Keratinocyte (primary cell): ENCODE data around the gene LRRC17. TPM values are rescaled to one million over a fixed set of nuclear protein-coding genes. Genes with fewer than 3 reads are reported as not detected.

Experiments
- DNase-seq: peaks from one replicate; pipeline ENCODE4 v3.0.0-alpha.2; 2011; ENCODE audit warnings: low read depth, missing footprints, low spot score
- FAIRE-seq: peaks from 2 replicates; lab custom pipeline; 2011; peaks lifted over from hg19 to GRCh38; lab: Jason Lieb, UNC
- H2AFZ ChIP-seq: 2 replicates; pipeline ENCODE4 v1.6.0; 2012; ENCODE audit warnings: low read length, control low read depth, inconsistent platforms; ENCODE audit not compliant: control insufficient read depth
- H3K27ac ChIP-seq: 2 replicates; pipeline ENCODE4 v1.5.1; 2011; ENCODE audit warnings: low read length; ENCODE audit not compliant: control insufficient read depth, insufficient read depth
- H3K27me3 ChIP-seq: 3 replicates; pipeline ENCODE4 v1.6.0; 2011; ENCODE audit warnings: low read length; ENCODE audit not compliant: control insufficient read depth, insufficient read depth; ENCODE audit errors: extremely low read depth
- H3K36me3 ChIP-seq, 2 experiments: 2 replicates in 1 of 2; 3 replicates in 1 of 2; pipeline ENCODE4 v1.5.1; 2011; ENCODE audit warnings: low read length in 2 of 2, mild to moderate bottlenecking in 1 of 2; ENCODE audit not compliant: control insufficient read depth in 2 of 2, insufficient read depth in 2 of 2; ENCODE audit errors: extremely low read depth in 1 of 2
- H3K4me1 ChIP-seq: 3 replicates; pipeline ENCODE4 v1.5.1; 2011; ENCODE audit warnings: low read length; ENCODE audit not compliant: control insufficient read depth, insufficient read depth; ENCODE audit errors: extremely low read depth
- H3K4me2 ChIP-seq: 3 replicates; pipeline ENCODE4 v1.6.0; 2011; ENCODE audit warnings: low read depth, low read length; ENCODE audit not compliant: control insufficient read depth, insufficient read depth; ENCODE audit errors: extremely low read depth
- H3K4me3 ChIP-seq, 3 experiments: fragments of 200-600 bp in 1 of 3; sonication (generic) in 1 of 3; 2 replicates in 2 of 3; 3 replicates in 1 of 3; pipeline ENCODE4 v1.5.1; 2011 to 2016; ENCODE audit warnings: low read length in 3 of 3, mild to moderate bottlenecking in 3 of 3, control low read depth in 2 of 3, inconsistent platforms in 1 of 3, low read depth in 1 of 3, mixed read lengths in 1 of 3, mixed run types in 1 of 3, moderate library complexity in 1 of 3; ENCODE audit not compliant: control insufficient read depth in 2 of 3, insufficient read depth in 2 of 3; ENCODE audit errors: extremely low read depth in 1 of 3
- H3K79me2 ChIP-seq: 2 replicates; pipeline ENCODE4 v1.6.0; 2012; ENCODE audit warnings: low read length; ENCODE audit not compliant: control insufficient read depth, insufficient read depth
- H3K9ac ChIP-seq: 3 replicates; pipeline ENCODE4 v1.6.0; 2011; ENCODE audit warnings: low read length; ENCODE audit not compliant: control insufficient read depth, insufficient read depth; ENCODE audit errors: extremely low read depth
- H3K9me1 ChIP-seq: 3 replicates; pipeline ENCODE4 v1.6.0; 2011; ENCODE audit warnings: low read length; ENCODE audit not compliant: control insufficient read depth, insufficient read depth; ENCODE audit errors: extremely low read depth
- H3K9me3 ChIP-seq: 2 replicates; pipeline ENCODE4 v1.5.1; 2012; ENCODE audit warnings: low read depth, low read length; ENCODE audit not compliant: control insufficient read depth
- H4K20me1 ChIP-seq: 3 replicates; pipeline ENCODE4 v1.6.0; 2011; ENCODE audit warnings: low read length; ENCODE audit not compliant: control insufficient read depth, insufficient read depth; ENCODE audit errors: extremely low read depth
- CTCF ChIP-seq, 3 experiments: IDR thresholded peaks in 1 of 3; conservative IDR thresholded peaks in 1 of 3; optimal IDR thresholded peaks in 1 of 3; 2 replicates in 2 of 3; 3 replicates in 1 of 3; pipeline versions ENCODE3 to v1.5.1; 2011; ENCODE audit warnings: low read length in 3 of 3, mild to moderate bottlenecking in 3 of 3, moderate library complexity in 2 of 3, control low read depth in 1 of 3, inconsistent platforms in 1 of 3; ENCODE audit not compliant: insufficient read depth in 2 of 3; ENCODE audit errors: extremely low read depth in 1 of 3
- EZH2 ChIP-seq: IDR thresholded peaks from one replicate; pipeline ENCODE4 v1.6.1; 2012; ENCODE audit warnings: inconsistent platforms, mild to moderate bottlenecking, low read length, moderate library complexity
- dilution Hi-C: fragments of 300-500 bp; cut with MboI; formaldehyde crosslinking; loops from one replicate; pipeline ENCODE4 v1.7.0; 2020; ENCODE audit warnings: low sequenced_read_pairs; ENCODE audit not compliant: extremely low pct_ligation_motif_present
- polyA plus RNA-seq, 5 experiments: library from polyadenylated mRNA; depleted of rRNA in 3 of 5; stranded (reverse) in 3 of 5; stranded (forward) in 1 of 5; unstranded in 1 of 5; fragments of >200 nt; gene quantifications; 1 replicate in 1 of 5; 2 replicates in 3 of 5; 3 replicates in 1 of 5; pipeline versions ENCODE4 v1.2.1 to v1.2.3, GENCODE V29; 2011 to 2012; ENCODE audit warnings: missing spikeins in 2 of 5, low read depth in 1 of 5, low replicate concordance in 1 of 5

The LRRC17 gene
- polyA plus RNA-seq, 1 donor (not counting 4 experiments of a cell fraction or from before 2014, with no cell fraction given): 0.20 TPM

DNA sequence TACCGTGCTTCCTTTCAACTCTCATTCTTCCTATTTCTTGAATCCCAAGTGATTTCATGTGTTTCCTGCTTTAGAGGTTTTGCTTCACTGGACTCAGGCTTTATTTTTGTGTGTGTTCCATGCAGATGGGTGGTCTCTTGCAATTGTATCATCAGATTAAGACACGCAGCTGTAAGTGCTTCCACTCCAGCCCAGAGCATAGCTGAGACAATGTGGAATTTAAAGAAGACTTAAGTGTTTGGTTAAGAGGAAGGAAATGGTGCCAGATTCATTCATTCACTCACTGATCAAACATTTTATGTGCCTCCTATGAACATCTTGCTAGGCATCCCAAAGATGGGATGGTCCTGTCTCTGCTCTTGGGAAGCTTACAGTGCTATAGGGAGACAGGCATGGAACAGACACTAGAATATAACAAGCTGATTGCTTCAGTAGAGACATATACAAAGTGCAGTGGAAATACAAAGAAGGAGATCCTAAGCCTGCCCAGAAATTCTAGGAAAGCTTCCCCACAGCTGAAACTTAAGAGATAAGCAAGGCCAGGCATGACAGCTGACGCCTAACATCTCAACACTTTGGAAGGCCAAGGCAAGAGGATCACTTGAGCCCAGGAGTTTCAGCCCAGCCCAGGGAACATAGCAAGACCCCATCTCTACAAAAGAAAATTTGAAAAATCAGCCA lies 46.1 kb upstream of the LRRC17 start:
- no peak for TF ChIP-seq EZH2
- no peak for TF ChIP-seq CTCF (optimal IDR thresholded peaks at IDR 0.05 in 1 of 3, IDR thresholded peaks at IDR 0.05 in 1 of 3, conservative IDR thresholded peaks at IDR 0.05 in 1 of 3; ENCODE audit: extremely low read depth in 1 of 3, insufficient read depth in 2 of 3, low read length in 3 of 3)
- no peak overlapping the region for H2AFZ ChIP-seq
- dilution Hi-C loops: no loop called here
- H3K4me2 ChIP-seq: no peak overlapping the region
- H3K4me3 ChIP-seq: no peak overlapping the region
- no peaks in the 10 kb centered on the region for H3K9me1 ChIP-seq
- H3K27me3 ChIP-seq: no peaks in the 10 kb centered on the region
- DNase-seq: no peak
- H4K20me1 ChIP-seq: no peaks in the 10 kb centered on the region
- H3K27ac ChIP-seq: no peak overlapping the region
- no peaks in the 10 kb centered on the region for H3K79me2 ChIP-seq
- H3K9ac ChIP-seq: no peak overlapping the region
- H3K9me3 ChIP-seq: no peaks in the 10 kb centered on the region
- no peak for FAIRE-seq
- H3K36me3 ChIP-seq: no peaks in the 10 kb centered on the region
- H3K4me1 ChIP-seq: no peaks in the 10 kb centered on the region

DNA sequence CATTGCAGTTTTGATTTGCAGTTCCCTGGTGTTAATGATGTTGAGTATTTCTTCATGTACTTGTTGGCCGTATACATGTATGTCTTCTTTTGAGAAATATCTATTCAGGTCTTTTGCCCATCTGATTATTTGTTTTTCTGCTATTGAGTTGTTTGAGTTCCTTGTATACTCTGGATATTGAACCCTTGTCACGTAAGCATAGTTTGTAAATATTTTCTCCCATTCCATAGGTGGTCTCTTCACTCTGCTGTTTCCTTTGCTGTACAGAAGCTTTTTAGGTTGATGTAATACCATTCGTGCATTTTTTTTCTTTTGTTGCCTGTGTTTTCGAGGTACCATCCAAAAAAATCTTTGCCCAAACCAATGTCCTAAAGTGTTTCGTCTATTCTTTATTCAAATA lies 43.6 kb upstream of the LRRC17 start:
- H3K9me1 ChIP-seq: no peaks in the 10 kb centered on the region
- H3K79me2 ChIP-seq: no peaks in the 10 kb centered on the region
- peaks cover 23% of the 10 kb centered on the region for H3K4me1 ChIP-seq
- H3K4me2 ChIP-seq: no peak overlapping the region
- FAIRE-seq (no peak), DNase-seq (no peak)
- no peaks in the 10 kb centered on the region for H3K36me3 ChIP-seq
- no peaks in the 10 kb centered on the region for H3K27me3 ChIP-seq
- no peaks in the 10 kb centered on the region for H4K20me1 ChIP-seq
- H2AFZ ChIP-seq: no peak overlapping the region
- H3K9ac ChIP-seq: no peak overlapping the region
- dilution Hi-C loops: no loop called here
- no peak overlapping the region for H3K27ac ChIP-seq
- TF ChIP-seq EZH2 (no peak), CTCF (optimal IDR thresholded peaks at IDR 0.05 in 1 of 3, IDR thresholded peaks at IDR 0.05 in 1 of 3, conservative IDR thresholded peaks at IDR 0.05 in 1 of 3; ENCODE audit: extremely low read depth in 1 of 3, insufficient read depth in 2 of 3, low read length in 3 of 3) (no peak)
- H3K4me3 ChIP-seq: no peak overlapping the region
- no peaks in the 10 kb centered on the region for H3K9me3 ChIP-seq
